Upper lobe of right lung (tissue), 1 donor: ENCODE results near the gene WASL. TPM values are rescaled to one million over a fixed set of nuclear protein-coding genes. Genes with fewer than 3 reads are reported as not detected.

Experiments used
- ATAC-seq: fragments of 200-7000 bp; cut with Tn5 transposase; one replicate; pipeline ENCODE4 v1.9.1; 2020; ENCODE audit warnings: mild to moderate bottlenecking, moderate library complexity
- DNase-seq: peaks from one replicate; pipeline ENCODE4 v3.0.0-alpha.2; 2020
- H3K27ac ChIP-seq: fragments of 200-600 bp; one replicate; pipeline ENCODE4 v1.8.0; 2022
- H3K27me3 ChIP-seq: fragments of 200-600 bp; one replicate; pipeline ENCODE4 v1.8.0; 2022; ENCODE audit warnings: mild to moderate bottlenecking
- H3K36me3 ChIP-seq: fragments of 200-600 bp; one replicate; pipeline ENCODE4 v1.8.0; 2022
- H3K4me1 ChIP-seq: fragments of 200-600 bp; one replicate; pipeline ENCODE4 v1.8.0; 2022
- H3K4me3 ChIP-seq: fragments of 200-600 bp; one replicate; pipeline ENCODE4 v1.8.0; 2022; ENCODE audit warnings: mild to moderate bottlenecking
- H3K9me3 ChIP-seq: fragments of 200-600 bp; one replicate; pipeline ENCODE4 v1.8.0; 2022
- CTCF ChIP-seq: fragments of 200-600 bp; IDR thresholded peaks from one replicate; pipeline ENCODE4 v1.8.0; 2022; ENCODE audit warnings: antibody characterized with exemption
- intact Hi-C: fragments of 100-400 bp; cut with DNase I; formaldehyde crosslinking; loops from one replicate; pipeline ENCODE4 v1.11.0; 2022
- total RNA-seq: library from RNA; stranded (reverse); fragmentation: NEBNext Ultra II Directional; extraction: Animal tissue kit (Norgen Biotek cat#: 25700); gene quantifications from one replicate; pipeline ENCODE4 v1.2.1, GENCODE V29; 2021
- donor health status: DM: no; HTN: yes; CAD: no; lungs with severe emphysema.

The WASL gene
- total RNA-seq, 1 donor from 2014 or later: 40.0 TPM

DNA sequence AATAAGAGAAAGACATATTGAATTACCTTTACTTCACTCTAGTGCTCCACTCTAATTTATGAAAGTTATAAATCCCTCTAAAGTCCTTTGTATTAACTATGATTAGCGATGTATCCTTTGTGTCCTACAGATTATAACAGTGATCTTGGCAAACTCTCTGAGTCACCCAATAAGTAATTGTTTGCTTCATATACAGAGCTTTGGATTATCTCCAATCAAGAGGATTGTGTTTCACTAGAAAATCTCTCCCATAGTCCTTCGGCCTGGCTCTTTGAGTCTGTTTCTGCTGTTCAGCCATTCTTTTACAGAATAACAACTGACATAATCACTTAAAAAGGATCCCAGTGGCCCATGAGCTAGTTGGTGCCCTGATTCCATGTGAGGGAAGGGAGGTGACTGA lies 83.6 kb downstream of the WASL start:
- no peak overlapping the region for H3K4me3 ChIP-seq
- DNase-seq (no peak), ATAC-seq (no peak)
- H3K27ac ChIP-seq: no peak overlapping the region
- no peaks in the 10 kb centered on the region for H3K27me3 ChIP-seq
- H3K9me3 ChIP-seq: no peaks in the 10 kb centered on the region
- intact Hi-C loops: no loop called here
- TF ChIP-seq CTCF: no peak
- H3K36me3 ChIP-seq: no peaks in the 10 kb centered on the region
- no peaks in the 10 kb centered on the region for H3K4me1 ChIP-seq

DNA sequence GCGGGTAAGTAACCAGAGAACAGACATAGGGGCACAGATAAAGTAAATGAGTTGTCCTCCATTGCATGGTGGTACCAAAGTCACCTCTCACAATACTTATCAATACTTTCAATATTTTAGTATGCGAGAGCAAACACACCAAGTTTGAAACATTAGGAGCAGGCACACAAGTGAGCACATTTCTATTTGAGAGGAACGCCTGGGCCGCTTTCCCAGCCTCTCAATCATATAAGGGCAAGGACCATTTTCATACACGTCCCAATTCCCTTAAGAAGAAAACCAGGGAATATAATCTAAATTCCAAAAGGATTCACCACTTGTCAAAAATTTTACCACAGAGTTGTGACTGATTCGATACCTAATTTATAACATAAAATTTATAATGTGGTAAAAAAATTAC lies 85.6 kb downstream of the WASL start:
- no peaks in the 10 kb centered on the region for H3K9me3 ChIP-seq
- no peak overlapping the region for H3K4me3 ChIP-seq
- intact Hi-C loops: no loop called here
- no peaks in the 10 kb centered on the region for H3K4me1 ChIP-seq
- H3K27ac ChIP-seq: no peak overlapping the region
- no peaks in the 10 kb centered on the region for H3K27me3 ChIP-seq
- H3K36me3 ChIP-seq: no peaks in the 10 kb centered on the region
- no peak for ATAC-seq
- no peak for DNase-seq
- no peak for TF ChIP-seq CTCF

GRCh38 chr7:123662755-123663154 lies 86.0 kb downstream of the WASL start:
- no peaks in the 10 kb centered on the region for H3K9me3 ChIP-seq
- intact Hi-C loops: no loop called here
- H3K27me3 ChIP-seq: no peaks in the 10 kb centered on the region
- no peaks in the 10 kb centered on the region for H3K36me3 ChIP-seq
- H3K4me3 ChIP-seq: no peak overlapping the region
- no peak overlapping the region for H3K27ac ChIP-seq
- DNase-seq (no peak), ATAC-seq (no peak)
- no peaks in the 10 kb centered on the region for H3K4me1 ChIP-seq
- TF ChIP-seq CTCF: no peak

DNA sequence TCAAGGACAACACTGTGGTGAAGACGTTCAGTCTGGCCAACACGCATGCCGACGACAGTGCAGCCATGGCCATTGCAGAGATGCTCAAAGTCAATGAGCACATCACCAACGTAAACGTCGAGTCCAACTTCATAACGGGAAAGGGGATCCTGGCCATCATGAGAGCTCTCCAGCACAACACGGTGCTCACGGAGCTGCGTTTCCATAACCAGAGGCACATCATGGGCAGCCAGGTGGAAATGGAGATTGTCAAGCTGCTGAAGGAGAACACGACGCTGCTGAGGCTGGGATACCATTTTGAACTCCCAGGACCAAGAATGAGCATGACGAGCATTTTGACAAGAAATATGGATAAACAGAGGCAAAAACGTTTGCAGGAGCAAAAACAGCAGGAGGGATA lies 86.5 kb downstream of the WASL start:
- no peak for ATAC-seq
- no peak for DNase-seq
- Histone ChIP-seq H3K27me3 (no peaks in the 10 kb centered on the region), H3K4me3 (no peak overlapping the region), H3K9me3 (no peaks in the 10 kb centered on the region), H3K27ac (no peak overlapping the region), H3K36me3 (no peaks in the 10 kb centered on the region), H3K4me1 (no peaks in the 10 kb centered on the region)
- intact Hi-C loops: no loop called here
- TF ChIP-seq CTCF: no peak

- H3K27ac ChIP-seq: no peak overlapping the region
- H3K4me1 ChIP-seq: no peaks in the 10 kb centered on the region
- intact Hi-C loops: no loop called here
- ATAC-seq: no peak
- DNase-seq: no peak
- no peak overlapping the region for H3K4me3 ChIP-seq
- TF ChIP-seq CTCF: no peak
- H3K9me3 ChIP-seq: no peaks in the 10 kb centered on the region
- H3K27me3 ChIP-seq: no peaks in the 10 kb centered on the region
- no peaks in the 10 kb centered on the region for H3K36me3 ChIP-seq
Measured at GRCh38 chr7:123661765-123662164, 87.0 kb downstream of the WASL start.

- no peak for TF ChIP-seq CTCF
- Histone ChIP-seq H3K27ac (no peak overlapping the region), H3K4me1 (no peaks in the 10 kb centered on the region), H3K36me3 (no peaks in the 10 kb centered on the region), H3K27me3 (no peaks in the 10 kb centered on the region), H3K9me3 (no peaks in the 10 kb centered on the region), H3K4me3 (no peak overlapping the region)
- DNase-seq (no peak), ATAC-seq (no peak)
- intact Hi-C loops: no loop called here
Measured at GRCh38 chr7:123660514-123661354, 88.1 kb downstream of the WASL start.
